ENCODE results near the gene RASGRP2.

RASGRP2 gene

DNA sequence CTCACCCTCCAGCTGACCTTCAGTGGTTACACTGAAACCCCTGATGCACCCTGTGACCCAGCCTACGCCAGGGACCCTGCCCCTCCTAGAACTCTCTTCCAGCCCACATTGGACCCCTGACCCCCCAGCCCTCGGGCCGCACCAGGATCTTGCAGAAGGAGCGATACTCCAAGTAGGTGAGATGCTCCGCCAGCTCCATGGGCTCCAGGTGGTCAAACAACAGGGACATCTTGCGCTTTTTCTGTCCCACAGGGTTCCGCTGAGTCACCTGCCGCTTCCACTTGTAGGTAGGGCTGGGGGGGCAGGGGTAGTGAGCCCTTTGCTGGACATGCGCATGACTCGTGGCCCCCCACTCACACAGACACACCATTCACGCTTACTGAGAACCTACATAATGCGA is 4.1 kb downstream of the RASGRP2 start:
- no peak for DNase-seq

DNA sequence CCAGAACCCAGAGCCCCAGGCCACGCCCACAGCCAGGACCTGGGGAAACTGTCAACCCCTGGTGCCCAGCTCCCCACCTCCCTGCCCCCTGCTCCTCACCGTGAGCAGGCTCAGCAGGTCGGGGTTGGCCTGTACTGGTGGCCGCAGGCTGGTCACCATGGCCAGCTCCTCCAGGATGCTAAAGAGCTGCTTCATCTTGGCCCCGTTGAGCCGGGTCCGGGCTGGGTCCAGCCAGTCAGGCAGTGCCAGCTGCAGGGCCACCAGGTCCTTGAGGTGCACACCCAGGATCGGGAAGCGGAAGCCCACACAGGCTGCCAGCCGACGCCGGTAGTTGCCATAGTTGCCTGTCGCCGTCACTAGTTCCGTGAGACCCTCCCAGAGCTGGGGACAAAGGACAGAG is 7.3 kb downstream of the RASGRP2 start:
- DNase-seq, result no peak

DNA sequence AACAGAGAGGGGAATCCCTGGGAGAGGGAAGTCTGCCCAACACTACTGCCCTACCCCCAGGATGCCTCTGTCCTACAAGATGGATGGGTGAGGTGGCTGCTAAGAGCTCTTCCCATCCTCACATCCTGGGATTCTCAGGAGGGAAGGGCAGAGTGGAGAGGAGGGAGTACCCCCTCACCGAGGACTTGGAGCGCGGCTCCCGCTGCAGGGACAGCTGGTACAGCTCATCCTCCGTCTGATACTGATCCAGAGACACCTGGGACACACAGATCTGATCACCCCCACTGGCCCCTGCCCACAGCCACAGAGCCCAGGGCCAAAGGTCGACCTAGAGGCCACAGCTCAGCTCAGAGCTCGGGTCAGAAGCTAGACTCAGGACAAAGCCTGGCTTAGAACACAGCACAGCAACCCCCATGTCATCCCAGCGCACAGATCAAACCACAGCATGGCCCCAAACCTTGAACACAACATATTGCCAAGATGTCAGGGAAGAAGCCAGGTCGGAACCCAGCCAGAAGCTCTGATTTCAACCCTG is 8.2 kb downstream of the RASGRP2 start:
- no peak for DNase-seq

DNA sequence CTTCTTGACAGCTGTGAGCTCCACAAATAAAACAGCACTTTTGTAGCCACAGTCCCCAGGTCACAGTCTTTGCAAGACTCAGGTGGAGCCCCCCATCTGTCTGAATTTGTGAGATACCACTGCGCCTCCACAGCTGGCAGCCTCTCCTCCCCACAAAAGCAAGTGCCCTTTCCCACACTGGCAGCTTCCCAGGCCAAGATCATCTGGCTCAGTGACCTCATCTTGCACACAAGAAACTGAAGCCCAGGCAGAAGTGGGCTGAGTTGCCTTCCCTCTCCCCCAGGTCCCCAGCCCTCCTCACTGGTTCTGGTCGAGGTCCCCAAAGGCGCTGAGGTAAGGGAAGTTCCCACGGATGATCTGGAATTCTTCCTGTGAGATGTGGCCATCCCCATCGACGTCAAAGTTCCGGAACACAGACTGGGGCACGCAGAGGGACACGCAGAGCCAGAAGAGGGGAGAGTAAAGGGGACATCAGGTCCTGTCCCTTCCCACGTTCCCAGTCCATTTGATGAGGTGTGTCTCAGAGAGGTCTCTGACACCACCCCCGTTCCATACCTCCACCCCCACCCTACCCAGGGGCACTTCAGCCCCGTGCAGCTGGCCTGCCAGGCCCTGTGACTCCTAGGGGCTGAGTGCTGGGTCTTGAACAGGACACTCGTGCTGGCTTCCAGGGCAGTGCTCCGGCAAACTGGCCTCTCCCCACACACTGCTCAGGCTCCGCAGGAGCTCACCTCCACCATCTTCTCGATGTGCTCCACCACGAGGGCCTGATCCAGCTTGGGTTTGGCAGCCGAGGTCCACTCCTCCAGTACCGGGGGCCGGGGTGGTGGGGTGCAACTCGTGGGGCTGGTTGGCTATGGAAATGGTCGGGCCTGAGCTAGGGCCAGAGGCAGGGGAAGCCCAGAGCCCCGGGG is 8.9 kb downstream of the RASGRP2 start:
- no peak for DNase-seq

DNA sequence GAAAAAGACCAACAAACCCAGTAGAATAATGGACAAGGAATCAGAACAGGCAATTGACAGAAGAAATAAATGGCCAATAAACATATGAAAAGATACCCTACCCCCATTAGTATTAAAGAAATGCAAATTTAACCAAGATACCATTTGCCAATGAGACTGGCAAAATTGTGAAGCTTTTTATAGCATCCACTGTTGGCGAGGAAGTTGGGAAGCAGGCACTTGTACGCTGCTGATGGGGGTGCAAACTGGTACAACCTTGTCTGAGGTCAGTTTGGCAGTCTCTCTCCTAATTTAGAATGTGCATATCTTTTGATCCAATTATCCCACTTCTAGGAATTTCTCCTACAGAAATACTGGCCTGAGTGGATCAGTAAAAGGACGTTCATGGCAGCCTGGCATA is 12.3 kb downstream of the RASGRP2 start:
- no peak for DNase-seq

DNA sequence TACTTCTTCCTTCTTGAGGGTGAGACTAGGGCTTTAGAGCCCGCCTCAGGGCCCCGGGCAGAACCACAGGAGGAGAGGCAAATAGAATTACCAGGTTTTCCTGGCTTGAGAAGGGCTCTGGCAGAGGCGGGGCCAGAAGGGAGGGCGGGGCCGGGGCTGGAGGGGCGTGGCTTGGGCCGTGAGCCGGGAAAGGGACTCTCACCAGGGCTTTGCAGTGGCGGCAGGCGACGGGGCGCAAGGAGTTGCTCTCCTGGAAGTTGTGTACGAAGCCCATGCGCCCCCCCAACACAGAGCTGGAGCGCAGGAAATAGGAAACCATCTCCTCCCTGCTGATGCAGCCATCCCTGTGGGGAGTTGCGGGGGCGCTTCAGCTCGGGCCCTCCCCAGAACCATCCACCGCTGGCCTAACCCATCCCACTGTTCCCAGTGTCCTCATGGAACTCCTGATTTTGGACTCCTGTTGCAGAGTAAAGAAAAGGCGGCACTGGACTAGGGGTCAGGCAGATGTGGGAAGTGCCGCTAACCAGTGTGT is 14.0 kb downstream of the RASGRP2 start:
- peak; percentile 43 for DNase-seq

DNA sequence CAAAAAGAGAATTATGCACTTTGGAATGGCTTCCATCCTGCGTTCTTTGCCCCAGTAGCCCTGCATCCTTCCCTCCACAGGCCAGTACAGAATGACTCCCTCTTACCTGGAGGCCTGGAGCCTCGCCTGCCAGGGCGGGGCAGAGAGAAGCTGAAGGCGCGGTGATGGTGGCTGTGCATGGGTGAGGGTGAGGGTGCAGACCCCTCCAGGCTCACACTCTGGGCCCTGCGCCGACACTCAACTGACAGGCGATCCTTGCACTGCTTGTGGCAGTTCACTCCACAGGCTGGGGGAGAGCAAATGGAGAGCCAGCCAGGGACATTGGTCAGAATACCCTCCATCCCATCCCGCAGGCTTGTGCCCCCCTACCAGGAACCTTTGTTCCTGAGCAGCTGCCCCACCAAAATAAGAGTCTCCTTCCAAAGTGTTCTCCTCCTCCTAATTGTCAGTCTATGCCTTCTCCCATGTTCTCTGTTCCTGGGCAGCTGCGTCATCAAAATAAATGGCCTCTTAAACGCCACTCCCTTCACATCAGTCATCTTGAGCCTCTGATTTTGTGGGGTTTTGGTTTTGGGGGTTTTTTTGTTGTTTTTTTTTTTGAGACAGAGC is 15.1 kb downstream of the RASGRP2 start:
- DNase-seq, result no peak

DNA sequence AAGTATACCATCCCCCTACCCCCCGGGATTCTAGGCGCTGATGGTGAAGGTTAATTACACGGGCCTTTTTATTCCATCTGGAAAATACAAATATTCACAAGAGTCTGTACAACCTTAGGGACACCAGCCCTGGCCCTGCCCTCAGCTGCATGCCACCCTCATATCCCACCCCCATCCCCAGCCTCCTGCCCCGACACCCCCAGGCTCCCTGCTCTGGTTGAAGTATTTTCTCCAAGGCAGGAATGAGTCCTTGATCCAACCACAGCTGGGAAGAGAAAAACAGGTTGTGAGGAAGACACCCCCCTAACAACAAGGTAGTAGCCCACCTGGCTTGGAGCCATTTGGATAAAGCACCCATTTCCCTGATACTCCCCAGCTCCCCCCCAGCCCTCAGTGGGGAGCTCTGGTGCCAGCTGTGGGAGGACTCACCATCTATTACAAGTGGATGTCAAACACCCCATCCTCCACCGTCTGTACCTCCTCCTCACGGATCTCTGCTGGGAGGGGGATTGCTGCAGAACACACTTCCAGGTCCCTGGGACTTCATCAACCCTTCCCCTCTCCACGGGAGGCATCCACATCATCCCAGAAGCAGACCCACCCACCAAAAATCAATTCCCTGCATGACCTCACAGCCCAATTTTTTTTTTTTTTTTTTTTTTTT is 16.9 kb downstream of the RASGRP2 start:
- no peak for DNase-seq

DNA sequence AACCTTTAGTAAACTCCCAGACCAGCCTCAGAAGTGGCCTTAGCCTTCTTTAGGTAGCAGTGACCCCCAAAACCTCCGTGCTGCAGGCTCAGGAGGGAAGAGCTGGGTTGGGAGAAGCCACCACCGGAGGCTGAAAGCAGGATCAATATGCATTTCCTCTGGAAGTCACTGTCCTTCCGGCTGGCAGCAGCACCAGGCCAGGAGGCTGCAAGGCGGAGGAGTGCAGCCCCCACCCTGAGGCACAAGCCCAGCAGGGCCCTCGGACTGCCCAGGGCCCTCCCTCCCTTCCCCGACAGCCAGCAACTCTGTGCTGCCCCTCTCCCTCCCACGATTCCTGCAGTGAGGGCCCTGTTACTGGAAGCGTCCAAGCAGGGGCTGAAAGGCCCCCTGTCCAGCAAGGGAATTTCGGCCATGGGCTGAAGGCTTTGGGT is 17.7 kb downstream of the RASGRP2 start:
- DNase-seq, result no peak

DNA sequence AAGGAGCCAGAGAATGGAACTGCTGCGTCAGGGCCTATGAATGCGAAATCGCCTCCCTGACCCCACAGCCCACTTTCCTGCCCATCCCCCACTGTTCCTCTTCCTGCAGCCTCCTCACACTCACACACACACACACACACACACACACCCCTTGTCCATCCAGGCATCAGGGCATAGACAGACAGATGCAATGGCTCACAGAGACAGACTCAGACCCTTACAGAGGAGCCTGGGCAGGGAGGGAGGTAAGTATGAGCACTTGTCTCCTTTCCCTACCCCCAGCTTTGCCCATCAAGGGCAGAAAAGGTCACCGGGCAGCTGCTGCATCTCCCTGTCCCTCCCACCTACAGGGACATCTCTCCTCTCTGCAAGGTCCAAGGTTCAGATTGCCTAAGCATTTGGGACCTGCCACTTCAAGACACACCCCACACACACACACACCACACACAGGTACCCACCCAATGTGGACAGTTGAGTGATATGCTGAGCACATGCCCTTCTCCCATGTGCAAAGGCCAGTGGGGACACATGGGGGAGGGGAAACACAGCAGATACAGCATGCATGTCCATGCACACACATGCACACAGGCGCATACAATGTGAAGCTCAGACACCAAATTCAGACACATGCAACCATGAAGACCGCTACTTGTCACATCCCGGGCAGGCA is 18.9 kb downstream of the RASGRP2 start:
- DNase-seq, result no peak

DNA sequence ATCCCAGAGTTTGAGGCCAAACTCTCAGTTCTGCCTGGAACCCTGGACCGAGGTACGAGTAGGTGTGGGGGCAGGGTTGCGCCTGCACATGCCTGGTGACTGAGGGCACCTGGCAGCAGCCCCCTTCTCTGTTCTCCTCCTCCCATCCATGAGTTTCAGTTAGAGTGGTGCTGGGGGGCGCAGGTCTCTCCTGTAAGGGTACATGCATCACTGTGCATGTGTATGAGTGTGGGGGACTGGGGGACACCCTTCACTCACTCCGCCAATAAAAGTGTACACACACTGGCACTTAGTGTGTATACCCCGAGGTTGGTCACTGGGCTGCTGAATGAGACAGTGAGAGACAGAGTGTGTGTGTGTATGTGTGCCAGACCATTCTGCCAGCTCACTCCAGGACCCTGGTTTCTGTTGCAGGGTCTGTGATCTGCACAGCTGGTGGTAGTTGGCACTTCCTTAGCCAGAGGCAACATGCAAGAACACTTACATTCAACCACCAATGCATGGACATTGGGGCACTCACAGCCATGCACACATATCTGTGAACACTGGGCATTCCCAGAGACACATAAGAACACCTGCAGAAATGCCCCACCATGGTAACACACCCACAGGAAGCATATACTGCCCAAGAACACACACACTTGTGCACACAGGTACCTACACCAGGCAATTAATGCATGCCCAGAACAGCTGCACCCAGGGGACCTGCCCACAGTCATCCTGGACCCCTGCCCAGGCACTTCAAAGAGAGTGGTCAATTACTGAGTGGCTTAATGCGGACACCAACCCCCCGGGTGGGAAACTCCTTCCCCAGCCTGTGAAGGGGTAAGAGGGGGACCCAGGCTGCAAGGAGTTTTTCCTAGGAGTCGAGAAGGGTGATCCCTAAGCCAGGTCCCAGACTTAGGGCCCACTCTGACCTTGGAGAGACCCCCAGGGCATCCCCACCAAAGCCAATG is 19.8 kb downstream of the RASGRP2 start:
- DNase-seq, result no peak

DNA sequence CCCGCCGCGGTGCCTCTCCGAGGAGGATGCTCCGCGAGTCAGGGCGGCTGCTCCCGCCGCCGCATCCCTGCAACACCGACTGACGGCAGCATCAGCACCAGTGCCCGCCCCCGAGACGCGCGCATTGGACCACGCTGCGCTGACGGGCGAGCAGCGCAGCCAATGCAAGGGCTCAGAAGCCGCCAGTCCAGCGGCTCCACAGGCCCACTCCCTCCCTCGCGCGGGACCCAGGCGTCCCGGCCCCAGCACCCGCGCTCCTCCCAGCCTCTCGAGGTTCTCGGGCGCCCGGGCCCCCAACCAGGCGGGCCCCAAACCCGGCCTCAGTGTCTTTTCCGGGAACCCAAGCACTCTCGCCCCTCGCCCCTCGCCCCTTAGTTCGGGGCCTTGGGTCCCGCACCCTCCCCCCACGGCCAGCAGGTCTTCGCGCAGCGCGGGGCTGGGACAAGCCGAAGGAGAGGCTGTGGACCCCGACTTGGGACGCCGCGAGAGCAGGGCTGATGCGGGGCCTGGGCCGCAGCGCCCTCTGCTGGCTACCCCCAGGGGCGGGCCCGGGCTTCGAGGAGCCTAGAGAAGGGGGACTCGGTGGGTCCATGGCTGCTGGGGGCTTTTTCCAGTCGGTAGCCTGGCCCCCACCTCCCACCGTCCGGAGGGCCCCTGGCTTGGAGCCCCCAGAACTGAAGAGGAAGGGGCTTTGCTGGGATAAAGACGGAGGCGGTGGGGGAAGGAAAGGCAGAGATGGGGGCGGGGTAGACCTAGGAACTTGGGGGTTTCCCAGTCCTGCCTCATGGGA is 20.6 kb downstream of the RASGRP2 start, which contains the start of gene NRXN2:
Gene NRXN2 (minus strand): TSS at position 81 of the 790 bp plus-strand sequence. CDS start 9,498 bp downstream, outside the sequence.
- DNase-seq, result peak; percentile 86

DNA sequence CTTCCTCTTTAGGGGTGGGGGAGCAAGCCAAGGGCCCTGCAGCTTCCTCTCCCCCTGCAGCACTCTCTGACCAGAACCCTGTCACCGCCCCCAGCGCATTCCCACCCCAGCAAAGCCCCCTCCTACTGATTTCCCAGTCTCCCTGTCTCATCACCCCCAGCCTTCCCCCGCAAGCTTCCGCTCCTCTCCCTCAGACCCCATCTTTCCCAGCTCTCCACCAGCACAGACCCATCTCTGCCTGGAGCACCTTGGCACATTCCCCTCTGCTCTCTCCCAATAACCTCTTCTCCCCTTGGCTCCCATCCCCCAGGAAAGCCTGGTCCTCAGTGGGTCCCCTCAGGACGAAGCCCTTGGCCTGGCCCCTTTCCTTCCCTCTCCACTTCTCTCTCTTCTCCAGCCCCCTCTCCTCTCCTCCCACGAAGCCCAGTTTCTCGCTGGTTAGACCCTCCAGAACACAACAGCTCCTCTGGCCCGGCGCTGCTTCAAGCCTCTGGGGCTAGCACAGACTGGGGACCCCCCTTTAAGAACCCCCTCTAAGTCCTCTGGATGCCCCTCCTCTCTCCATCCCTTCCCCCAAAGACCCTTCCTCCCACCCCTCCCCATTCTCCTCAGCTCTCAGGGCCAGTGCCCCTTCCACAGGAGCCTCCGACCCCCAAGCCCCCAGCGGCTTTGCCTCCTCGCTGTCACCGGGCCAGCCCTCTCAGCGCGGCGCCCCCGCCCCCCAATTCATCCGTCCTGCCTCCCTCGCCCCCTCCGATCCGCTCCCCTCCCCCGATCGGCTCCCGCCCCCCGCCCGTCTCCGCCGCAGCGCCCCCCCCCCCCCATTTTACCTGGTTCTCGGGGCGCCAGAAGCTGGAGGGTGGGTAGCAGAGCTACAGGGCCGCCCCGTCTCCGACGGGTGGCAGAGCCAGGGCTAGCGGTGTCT is 21.5 kb downstream of the RASGRP2 start:
- no peak for DNase-seq

DNA sequence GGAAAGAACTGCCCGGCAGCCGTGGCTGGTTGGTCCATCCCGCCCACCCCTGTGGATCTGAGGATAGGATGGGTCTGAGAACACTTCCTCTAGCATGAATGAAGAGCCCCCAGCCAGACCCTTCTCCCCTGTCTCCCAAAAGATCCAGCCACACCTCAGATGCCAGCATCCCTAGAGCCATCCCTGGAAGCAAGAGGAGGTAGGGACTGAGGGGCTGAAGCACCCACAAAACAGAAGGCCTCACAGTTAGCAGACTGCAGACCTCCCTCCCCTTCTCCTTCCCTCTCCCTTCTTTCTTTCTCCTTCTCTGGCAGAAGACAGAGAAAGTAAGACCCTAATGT is 22.6 kb downstream of the RASGRP2 start:
- DNase-seq, result no peak

DNA sequence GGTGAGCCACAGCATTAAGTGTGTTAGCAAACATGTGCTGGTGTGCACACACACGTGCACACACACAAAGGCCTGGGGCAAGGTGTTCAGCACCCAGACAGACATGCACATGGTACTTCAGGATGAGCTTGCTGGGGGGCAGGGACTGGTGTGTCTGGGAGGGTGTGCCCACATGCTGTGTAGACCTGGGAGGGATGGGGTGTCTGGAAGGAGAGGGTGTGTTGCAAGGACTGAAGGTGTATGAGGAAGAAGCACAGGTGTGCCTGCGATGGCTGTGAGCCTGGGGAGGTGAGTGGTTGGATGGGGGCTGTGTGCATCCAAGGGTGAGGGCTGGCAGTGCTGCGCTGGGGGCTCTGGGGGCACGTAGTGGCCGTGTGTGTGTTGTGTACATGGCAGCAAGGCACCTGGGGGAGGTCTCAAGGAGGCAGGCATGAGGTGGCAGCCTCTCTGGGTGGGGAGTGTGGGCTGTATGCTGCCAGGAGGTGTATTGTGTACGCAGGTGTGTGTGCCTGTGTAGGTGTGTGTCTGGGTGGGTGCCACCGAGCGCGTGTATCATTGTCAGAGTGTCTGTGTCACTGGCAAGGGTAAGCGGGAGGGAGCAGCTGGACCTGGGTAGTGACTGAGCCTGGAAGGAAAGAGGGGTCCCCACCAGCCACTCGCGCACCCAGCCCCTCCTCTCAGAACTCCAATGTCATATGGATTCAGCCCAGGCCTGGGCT is 23.1 kb downstream of the RASGRP2 start:
- no peak for DNase-seq

DNA sequence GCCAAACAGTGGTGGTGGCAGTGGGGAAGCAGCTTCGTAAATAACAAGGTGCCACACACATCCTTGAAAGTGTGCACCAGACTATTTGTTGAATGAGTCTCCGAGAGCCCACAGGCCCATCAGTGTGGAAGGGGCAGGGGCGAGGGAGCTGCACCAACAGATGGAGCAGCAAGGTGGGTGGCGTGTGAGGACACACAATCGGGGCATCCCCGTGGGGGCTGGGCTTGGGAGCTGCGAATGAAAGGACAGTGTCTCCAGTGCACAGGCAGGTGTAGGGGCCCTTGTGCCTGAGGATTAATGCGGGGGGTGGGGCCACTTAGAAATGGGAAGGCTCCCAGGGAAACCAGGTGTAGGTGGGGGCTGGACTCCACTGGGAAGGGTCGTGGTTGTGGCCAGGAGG is 23.8 kb downstream of the RASGRP2 start:
- no peak for DNase-seq

DNA sequence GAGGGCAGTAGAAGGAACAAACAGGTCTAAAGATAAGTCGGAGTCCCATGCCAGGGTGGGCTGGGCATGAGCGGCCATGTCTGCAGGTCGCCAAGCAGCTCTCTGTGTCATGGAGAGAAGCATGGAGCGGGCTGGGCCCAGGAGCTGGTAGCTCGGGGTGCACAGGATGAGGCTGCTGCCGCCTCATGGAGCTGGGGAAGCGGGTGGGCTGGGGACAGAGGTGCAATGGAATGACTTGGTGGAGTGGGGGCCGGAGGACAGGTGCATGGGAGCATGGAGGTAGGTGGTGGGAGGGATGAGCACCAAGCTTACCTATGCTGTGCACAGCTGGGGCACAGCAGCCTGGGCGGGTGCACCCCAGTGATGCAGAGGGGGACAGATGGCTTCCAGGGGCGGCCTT is 24.5 kb downstream of the RASGRP2 start:
- DNase-seq, result no peak

DNA sequence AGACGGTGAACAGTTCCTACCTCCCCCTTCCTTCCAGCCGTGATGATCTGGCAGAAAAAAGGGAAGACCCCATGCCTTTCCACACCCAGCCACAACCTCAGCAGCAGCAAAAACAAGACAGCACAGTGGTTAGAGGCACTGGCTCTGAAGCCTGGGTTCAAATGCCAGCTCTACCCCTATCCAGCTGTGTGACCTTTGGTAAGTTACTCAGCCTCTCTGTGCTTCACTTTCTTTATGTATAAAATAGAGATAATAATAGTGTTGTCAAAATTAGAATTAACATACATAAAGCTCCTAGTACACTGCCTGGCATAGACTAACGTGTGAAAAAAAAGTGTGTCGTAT is 25.2 kb downstream of the RASGRP2 start:
- no peak for DNase-seq

All from hematopoietic multipotent progenitor cell treated with erythropoietin and hydrocortisone succinate and interleukin-3 and kit ligand, for 4 days (in vitro differentiated cells).